ENCODE data around the gene ULK4.

The ULK4 gene

GRCh38 chr3:41239587-41239986, 722.3 kb downstream of the ULK4 start:
- Histone ChIP-seq H3K9ac (ENCODE audit: low read depth, low read length, poor library complexity, severe bottlenecking) (no peak overlapping the region), H4K20me1 (ENCODE audit: insufficient read depth, low read length, poor library complexity, severe bottlenecking) (no peaks in the 10 kb centered on the region), H3K4me2 (ENCODE audit: low read depth, low read length, poor library complexity, severe bottlenecking) (no peak overlapping the region), H3K9me3 (ENCODE audit: insufficient read depth, low read depth, low read length) (no peaks in the 10 kb centered on the region), H3F3A (ENCODE audit: low read depth) (no peaks in the 10 kb centered on the region), H3K4me3 (ENCODE audit: low read length, poor library complexity, severe bottlenecking) (no peak overlapping the region), H3K9me2 (replicated peaks; ENCODE audit: low read depth, low read length) (no peaks in the 10 kb centered on the region), H3K36me3 (ENCODE audit: insufficient read depth, low read length) (peaks cover 76% of the 10 kb centered on the region), H3K4me1 (ENCODE audit: insufficient read depth, low read length, poor library complexity, severe bottlenecking) (no peaks in the 10 kb centered on the region), H3K79me2 (ENCODE audit: insufficient read depth, low read length) (no peaks in the 10 kb centered on the region), H2AFZ (ENCODE audit: low read length) (no peak overlapping the region), H3K27me3 (ENCODE audit: insufficient read depth, low read length, poor library complexity, severe bottlenecking) (no peaks in the 10 kb centered on the region)
- TF ChIP-seq CTCF (conservative IDR thresholded peaks at IDR 0.05; ENCODE audit: low read length) = no peak
- TF ChIP-seq EZH2phosphoT487 (IDR thresholded peaks at IDR 0.05; ENCODE audit: borderline replicate concordance) = no peak

GRCh38 chr3:41237907-41238306, 724.0 kb downstream of the ULK4 start:
- Histone ChIP-seq H3F3A (ENCODE audit: low read depth) (no peaks in the 10 kb centered on the region), H3K4me3 (ENCODE audit: low read length, poor library complexity, severe bottlenecking) (no peak overlapping the region), H3K36me3 (ENCODE audit: insufficient read depth, low read length) (peaks cover 93% of the 10 kb centered on the region), H3K9me2 (replicated peaks; ENCODE audit: low read depth, low read length) (no peaks in the 10 kb centered on the region), H4K20me1 (ENCODE audit: insufficient read depth, low read length, poor library complexity, severe bottlenecking) (peaks cover 2% of the 10 kb centered on the region), H3K27me3 (ENCODE audit: insufficient read depth, low read length, poor library complexity, severe bottlenecking) (no peaks in the 10 kb centered on the region), H3K9ac (ENCODE audit: low read depth, low read length, poor library complexity, severe bottlenecking) (no peak overlapping the region), H3K79me2 (ENCODE audit: insufficient read depth, low read length) (no peaks in the 10 kb centered on the region), H3K9me3 (ENCODE audit: insufficient read depth, low read depth, low read length) (no peaks in the 10 kb centered on the region), H3K4me1 (ENCODE audit: insufficient read depth, low read length, poor library complexity, severe bottlenecking) (no peaks in the 10 kb centered on the region), H2AFZ (ENCODE audit: low read length) (no peak overlapping the region), H3K4me2 (ENCODE audit: low read depth, low read length, poor library complexity, severe bottlenecking) (no peak overlapping the region)
- TF ChIP-seq EZH2phosphoT487 (IDR thresholded peaks at IDR 0.05; ENCODE audit: borderline replicate concordance) (no peak), CTCF (conservative IDR thresholded peaks at IDR 0.05; ENCODE audit: low read length) (no peak)

GRCh38 chr3:41236228-41236627, 725.7 kb downstream of the ULK4 start:
- Histone ChIP-seq H3K9me2 (replicated peaks; ENCODE audit: low read depth, low read length) (no peaks in the 10 kb centered on the region), H3K9me3 (ENCODE audit: insufficient read depth, low read depth, low read length) (no peaks in the 10 kb centered on the region), H3K79me2 (ENCODE audit: insufficient read depth, low read length) (no peaks in the 10 kb centered on the region; the same call in 1 of the 2 replicates), H3F3A (ENCODE audit: low read depth) (no peaks in the 10 kb centered on the region), H3K4me1 (ENCODE audit: insufficient read depth, low read length, poor library complexity, severe bottlenecking) (no peaks in the 10 kb centered on the region), H2AFZ (ENCODE audit: low read length) (no peak overlapping the region), H3K36me3 (ENCODE audit: insufficient read depth, low read length) (peaks cover 100% of the 10 kb centered on the region), H3K27me3 (ENCODE audit: insufficient read depth, low read length, poor library complexity, severe bottlenecking) (no peaks in the 10 kb centered on the region), H3K9ac (ENCODE audit: low read depth, low read length, poor library complexity, severe bottlenecking) (no peak overlapping the region), H3K4me3 (ENCODE audit: low read length, poor library complexity, severe bottlenecking) (no peak overlapping the region), H4K20me1 (ENCODE audit: insufficient read depth, low read length, poor library complexity, severe bottlenecking) (peaks cover 15% of the 10 kb centered on the region), H3K4me2 (ENCODE audit: low read depth, low read length, poor library complexity, severe bottlenecking) (no peak overlapping the region)
- no peak for TF ChIP-seq CTCF (conservative IDR thresholded peaks at IDR 0.05; ENCODE audit: low read length)
- TF ChIP-seq EZH2phosphoT487 (IDR thresholded peaks at IDR 0.05; ENCODE audit: borderline replicate concordance) = no peak
